ENCODE measurements around the gene EPB41L4B. TPM values are rescaled to one million over a fixed set of nuclear protein-coding genes. Genes with fewer than 3 reads are reported as not detected.

Gene EPB41L4B
- total and polyA plus RNA-seq, 2 donors (not counting 1 experiment from before 2014, with no cell fraction given) = 0.56 to 2.8 TPM

DNA sequence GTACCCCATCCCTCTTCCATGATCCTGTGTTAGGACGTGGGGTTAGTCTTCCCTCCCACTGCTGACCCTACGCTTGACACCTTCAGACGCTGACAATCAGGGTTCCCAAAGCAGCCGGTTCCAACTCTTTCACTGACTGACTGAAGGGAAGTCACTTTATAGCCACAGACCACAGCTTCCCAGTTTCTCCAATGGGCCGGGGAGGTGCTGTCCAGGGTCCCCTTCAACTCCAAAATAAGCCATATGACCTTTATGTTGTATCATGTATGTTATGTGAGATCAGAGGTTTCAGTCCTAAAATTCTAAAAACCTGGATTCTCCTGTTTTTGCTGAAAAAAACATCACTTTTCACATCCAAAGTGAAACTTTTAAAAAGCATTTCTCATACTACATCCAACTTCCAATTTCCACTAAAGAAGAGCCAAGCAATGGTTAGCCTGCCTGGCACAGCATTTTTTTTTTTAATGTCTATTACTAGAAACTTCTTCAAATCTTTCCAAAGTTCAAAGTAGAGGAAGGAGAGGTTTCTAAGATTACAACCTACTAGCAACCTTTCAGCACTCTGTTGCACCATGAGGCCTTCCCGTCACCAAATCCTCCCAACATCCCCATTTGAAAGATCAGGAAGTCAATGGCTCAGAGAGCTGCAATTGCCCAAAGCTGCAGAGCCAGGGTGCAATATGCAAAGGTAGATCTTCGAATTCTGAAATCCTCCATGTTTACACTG, 5.2 kb downstream of the EPB41L4B start:
- no peak for DNase-seq (ENCODE audit: low read depth in 2 of 2)
- peaks cover 17% of the 10 kb centered on the region for H3K27me3 ChIP-seq (ENCODE audit: control insufficient read depth, insufficient read depth, low read length)
- no peak overlapping the region for H3K4me3 ChIP-seq (replicated peaks in 1 of 4; ENCODE audit: control extremely low read depth in 1 of 4, insufficient read depth in 1 of 4, low read depth in 3 of 4, low read length in 4 of 4)
- no peak overlapping the region for H2AFZ ChIP-seq (ENCODE audit: low read length)
- no peak for TF ChIP-seq EZH2 (IDR thresholded peaks at IDR 0.05; ENCODE audit: low read length, missing control alignments)
- TF ChIP-seq, protein P1, sequence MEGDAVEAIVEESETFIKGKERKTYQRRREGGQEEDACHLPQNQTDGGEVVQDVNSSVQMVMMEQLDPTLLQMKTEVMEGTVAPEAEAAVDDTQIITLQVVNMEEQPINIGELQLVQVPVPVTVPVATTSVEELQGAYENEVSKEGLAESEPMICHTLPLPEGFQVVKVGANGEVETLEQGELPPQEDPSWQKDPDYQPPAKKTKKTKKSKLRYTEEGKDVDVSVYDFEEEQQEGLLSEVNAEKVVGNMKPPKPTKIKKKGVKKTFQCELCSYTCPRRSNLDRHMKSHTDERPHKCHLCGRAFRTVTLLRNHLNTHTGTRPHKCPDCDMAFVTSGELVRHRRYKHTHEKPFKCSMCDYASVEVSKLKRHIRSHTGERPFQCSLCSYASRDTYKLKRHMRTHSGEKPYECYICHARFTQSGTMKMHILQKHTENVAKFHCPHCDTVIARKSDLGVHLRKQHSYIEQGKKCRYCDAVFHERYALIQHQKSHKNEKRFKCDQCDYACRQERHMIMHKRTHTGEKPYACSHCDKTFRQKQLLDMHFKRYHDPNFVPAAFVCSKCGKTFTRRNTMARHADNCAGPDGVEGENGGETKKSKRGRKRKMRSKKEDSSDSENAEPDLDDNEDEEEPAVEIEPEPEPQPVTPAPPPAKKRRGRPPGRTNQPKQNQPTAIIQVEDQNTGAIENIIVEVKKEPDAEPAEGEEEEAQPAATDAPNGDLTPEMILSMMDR (conservative IDR thresholded peaks at IDR 0.05 in 1 of 2, IDR thresholded peaks at IDR 0.05 in 1 of 2; ENCODE audit: low read depth in 1 of 2, low read length in 2 of 2) = no peak
- H3K27ac ChIP-seq (ENCODE audit: insufficient read depth, low read length) = no peak overlapping the region
- H3K4me1 ChIP-seq (ENCODE audit: control insufficient read depth, extremely low read depth, insufficient read depth, low read length) = no peaks in the 10 kb centered on the region
- peak overlapping the region; percentile 51 for H3K4me2 ChIP-seq (ENCODE audit: extremely low read depth, insufficient read depth, low read length)
- no peaks in the 10 kb centered on the region for H4K20me1 ChIP-seq (ENCODE audit: control insufficient read depth, extremely low read depth, insufficient read depth, low read length)
- no peaks in the 10 kb centered on the region for H3K36me3 ChIP-seq (ENCODE audit: control insufficient read depth, insufficient read depth, low read length)
- no peaks in the 10 kb centered on the region for H3K79me2 ChIP-seq (ENCODE audit: control insufficient read depth, insufficient read depth, low read length)
- H3K9me3 ChIP-seq (ENCODE audit: control insufficient read depth, insufficient read depth, low read depth, low read length) = no peaks in the 10 kb centered on the region
- no peak overlapping the region for H3K9ac ChIP-seq (ENCODE audit: insufficient read depth, low read length)

DNA sequence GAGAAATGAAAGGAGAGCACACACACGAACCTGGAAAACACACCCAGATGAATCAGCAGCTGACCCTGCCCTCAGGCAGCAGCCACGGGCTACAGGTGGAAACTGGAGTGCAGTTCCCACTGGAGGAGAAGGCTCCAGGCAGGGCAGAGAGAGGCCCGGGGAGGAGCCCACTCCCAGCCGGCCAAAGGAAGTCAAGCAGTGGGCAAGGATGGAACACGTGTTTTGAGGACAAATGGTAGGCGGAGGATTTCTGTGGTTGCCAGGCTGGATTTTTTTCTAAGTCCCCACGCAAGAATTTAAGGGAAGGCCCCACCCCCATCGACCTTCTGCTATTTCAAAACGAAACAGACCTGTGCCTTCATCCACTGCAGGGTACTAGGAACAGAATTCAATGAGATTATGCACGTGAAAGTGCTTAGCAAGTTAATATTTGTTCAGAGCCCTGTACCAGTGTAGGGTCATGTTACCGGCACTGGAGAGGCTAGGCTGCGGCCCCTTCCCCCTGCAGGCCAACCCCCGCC, 6.8 kb downstream of the EPB41L4B start:
- Histone ChIP-seq H2AFZ (ENCODE audit: low read length) (no peak overlapping the region), H3K9me3 (ENCODE audit: control insufficient read depth, insufficient read depth, low read depth, low read length) (no peaks in the 10 kb centered on the region), H3K79me2 (ENCODE audit: control insufficient read depth, insufficient read depth, low read length) (no peaks in the 10 kb centered on the region), H3K27ac (ENCODE audit: insufficient read depth, low read length) (no peak overlapping the region), H3K27me3 (ENCODE audit: control insufficient read depth, insufficient read depth, low read length) (peaks cover 10% of the 10 kb centered on the region), H3K9ac (ENCODE audit: insufficient read depth, low read length) (no peak overlapping the region), H4K20me1 (ENCODE audit: control insufficient read depth, extremely low read depth, insufficient read depth, low read length) (no peaks in the 10 kb centered on the region), H3K36me3 (ENCODE audit: control insufficient read depth, insufficient read depth, low read length) (no peaks in the 10 kb centered on the region), H3K4me1 (ENCODE audit: control insufficient read depth, extremely low read depth, insufficient read depth, low read length) (no peaks in the 10 kb centered on the region), H3K4me3 (replicated peaks in 1 of 4; ENCODE audit: control extremely low read depth in 1 of 4, insufficient read depth in 1 of 4, low read depth in 3 of 4, low read length in 4 of 4) (no peak overlapping the region), H3K4me2 (ENCODE audit: extremely low read depth, insufficient read depth, low read length) (no peak overlapping the region)
- TF ChIP-seq, protein P1 (conservative IDR thresholded peaks at IDR 0.05 in 1 of 2, IDR thresholded peaks at IDR 0.05 in 1 of 2; ENCODE audit: low read depth in 1 of 2, low read length in 2 of 2) = no peak
- TF ChIP-seq EZH2 (IDR thresholded peaks at IDR 0.05; ENCODE audit: low read length, missing control alignments) = no peak
- no peak for DNase-seq (ENCODE audit: low read depth in 2 of 2)

DNA sequence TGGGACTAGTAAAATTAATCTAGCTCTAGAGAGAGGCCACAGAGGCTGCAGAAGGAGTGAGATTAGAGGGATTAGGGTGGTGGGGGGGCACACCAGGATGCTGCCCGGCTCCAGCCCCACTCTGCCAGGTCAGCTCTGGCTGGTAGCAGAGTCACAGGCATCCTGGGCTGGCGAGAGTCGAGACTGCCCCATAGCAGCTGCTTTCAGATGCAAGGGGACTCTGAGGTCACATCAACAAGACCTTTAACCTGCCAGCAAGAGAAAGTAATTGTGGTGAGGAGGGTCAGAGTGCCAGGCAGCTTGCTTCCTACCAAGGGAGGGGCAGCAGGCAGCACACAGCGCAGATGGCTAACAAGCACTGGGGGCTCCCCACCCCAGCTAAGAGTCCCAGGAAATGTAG, 7.5 kb downstream of the EPB41L4B start:
- Histone ChIP-seq H3K4me2 (ENCODE audit: extremely low read depth, insufficient read depth, low read length) (no peak overlapping the region), H3K27me3 (ENCODE audit: control insufficient read depth, insufficient read depth, low read length) (peaks cover 6% of the 10 kb centered on the region), H2AFZ (ENCODE audit: low read length) (no peak overlapping the region), H3K79me2 (ENCODE audit: control insufficient read depth, insufficient read depth, low read length) (no peaks in the 10 kb centered on the region), H3K4me1 (ENCODE audit: control insufficient read depth, extremely low read depth, insufficient read depth, low read length) (no peaks in the 10 kb centered on the region), H4K20me1 (ENCODE audit: control insufficient read depth, extremely low read depth, insufficient read depth, low read length) (no peaks in the 10 kb centered on the region), H3K36me3 (ENCODE audit: control insufficient read depth, insufficient read depth, low read length) (no peaks in the 10 kb centered on the region), H3K4me3 (replicated peaks in 1 of 4; ENCODE audit: control extremely low read depth in 1 of 4, insufficient read depth in 1 of 4, low read depth in 3 of 4, low read length in 4 of 4) (no peak overlapping the region), H3K9ac (ENCODE audit: insufficient read depth, low read length) (no peak overlapping the region), H3K27ac (ENCODE audit: insufficient read depth, low read length) (no peak overlapping the region), H3K9me3 (ENCODE audit: control insufficient read depth, insufficient read depth, low read depth, low read length) (no peaks in the 10 kb centered on the region)
- no peak for DNase-seq (ENCODE audit: low read depth in 2 of 2)
- TF ChIP-seq, protein P1 (conservative IDR thresholded peaks at IDR 0.05 in 1 of 2, IDR thresholded peaks at IDR 0.05 in 1 of 2; ENCODE audit: low read depth in 1 of 2, low read length in 2 of 2) = no peak
- TF ChIP-seq EZH2 (IDR thresholded peaks at IDR 0.05; ENCODE audit: low read length, missing control alignments) = no peak
